Superior temporal gyrus (tissue), 1 donor: Measurements from ENCODE around the gene ZNF296.

Experiments
- DNase-seq: peaks from one replicate; pipeline ENCODE4 v3.0.0-alpha.2; 2016; ENCODE audit errors: extremely low spot score

Gene ZNF296

GRCh38 chr19:45082170-45082569 lies 5.9 kb upstream of the ZNF296 start:
- no peak for DNase-seq

DNA sequence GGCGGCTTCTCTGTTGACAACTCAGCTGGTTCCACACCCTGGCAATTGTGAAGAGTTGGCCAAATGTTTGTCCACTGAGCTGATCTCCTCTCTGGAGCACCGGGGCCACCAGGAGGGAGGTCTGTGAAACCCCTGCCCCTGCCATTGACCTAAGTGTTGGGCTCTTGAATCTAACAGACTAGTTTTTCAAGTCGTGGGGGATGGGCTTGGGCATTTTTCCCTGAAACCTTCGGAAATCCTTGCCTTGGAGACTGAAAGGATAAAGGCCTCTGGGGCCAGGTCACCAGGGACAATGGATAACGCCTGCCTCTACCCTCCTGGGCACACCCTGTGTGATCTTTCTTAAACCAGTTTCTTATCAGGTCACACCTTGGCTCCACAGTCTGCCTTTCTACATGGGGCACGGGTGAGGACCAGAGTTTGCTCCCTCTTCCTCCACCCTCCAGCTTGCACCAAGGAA lies 3.7 kb upstream of the ZNF296 start:
- no peak for DNase-seq

- DNase-seq = peak; percentile 62
Measured at GRCh38 chr19:45079063-45079910, 3.0 kb upstream of the ZNF296 start, which contains the start of gene GEMIN7. GEMIN7 (plus strand) TSS chr19:45079260; CDS start chr19:45090115, 10,855 bp downstream.

DNA sequence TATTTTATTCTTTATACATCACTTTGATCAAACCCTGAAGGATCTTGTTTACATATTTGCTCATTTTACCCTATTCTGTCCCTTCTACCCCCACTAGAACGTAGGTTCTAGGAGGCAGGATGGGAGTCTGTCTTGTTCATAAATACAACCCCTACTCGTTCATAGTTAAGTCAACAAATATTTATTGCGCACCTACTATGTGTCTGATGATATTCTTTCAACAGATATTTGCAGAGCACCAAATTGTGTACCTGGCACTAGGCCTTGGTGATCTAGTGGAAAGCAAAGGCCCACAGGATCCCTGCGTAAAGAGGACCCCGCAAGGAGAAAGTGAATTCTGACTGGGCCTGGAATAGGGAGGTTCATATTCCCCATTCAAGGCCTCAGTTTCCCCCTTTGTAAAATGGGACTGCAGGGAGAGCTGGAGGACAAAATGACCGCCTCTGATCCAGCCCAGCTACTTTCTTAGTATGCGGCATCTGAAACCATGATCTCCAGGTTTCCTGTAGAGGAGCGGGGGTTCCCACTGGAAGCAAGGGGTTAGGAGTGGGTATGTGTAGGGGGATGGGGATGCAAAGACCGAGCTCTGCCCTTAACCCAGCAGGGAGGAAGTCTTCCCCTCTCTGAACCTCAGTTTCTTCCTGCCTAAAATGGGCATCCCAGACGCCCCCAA lies 2.2 kb upstream of the ZNF296 start:
- DNase-seq = no peak

DNA sequence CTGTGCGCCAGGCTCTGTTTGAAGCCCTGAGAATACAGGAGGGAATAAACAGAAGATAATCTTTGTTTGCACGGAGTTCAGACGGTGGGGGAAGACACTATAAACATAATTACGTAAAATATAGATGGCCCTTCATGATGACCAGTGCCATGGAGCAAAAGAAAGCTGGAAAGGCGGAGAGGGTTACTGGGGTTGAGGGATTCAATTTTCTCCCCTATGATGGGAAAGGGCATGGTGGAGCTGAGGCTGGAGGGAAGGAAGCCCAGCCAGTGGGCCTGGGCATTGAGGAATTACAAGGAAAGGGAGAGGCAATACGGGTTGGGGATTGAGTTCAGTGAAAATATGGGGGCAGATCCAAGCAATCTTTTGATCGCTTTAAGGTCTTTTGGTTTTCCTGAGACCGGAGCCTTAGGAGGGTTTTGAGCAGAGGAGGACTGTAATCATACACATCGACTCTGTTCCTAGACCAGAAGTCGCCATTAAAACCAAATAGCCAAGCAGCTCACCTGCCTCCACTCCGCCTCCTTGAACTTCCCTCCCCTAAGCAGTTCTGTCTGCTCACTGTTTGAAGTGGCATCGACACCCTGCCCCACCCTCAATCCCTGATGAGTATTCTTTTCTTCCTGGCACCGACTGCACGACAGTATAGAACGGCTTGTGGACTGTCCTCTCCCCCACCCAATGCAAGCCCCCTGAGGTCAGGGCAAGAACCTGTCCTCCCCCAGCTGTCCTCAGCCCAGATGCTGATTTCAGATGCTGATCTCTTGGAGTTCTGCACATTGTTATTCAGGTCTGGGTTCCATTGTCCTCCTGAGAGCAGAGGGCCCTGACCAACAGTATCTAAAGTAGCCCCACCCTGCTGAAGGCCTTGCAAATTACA lies 813 bp upstream of the ZNF296 start:
- DNase-seq = no peak

DNA sequence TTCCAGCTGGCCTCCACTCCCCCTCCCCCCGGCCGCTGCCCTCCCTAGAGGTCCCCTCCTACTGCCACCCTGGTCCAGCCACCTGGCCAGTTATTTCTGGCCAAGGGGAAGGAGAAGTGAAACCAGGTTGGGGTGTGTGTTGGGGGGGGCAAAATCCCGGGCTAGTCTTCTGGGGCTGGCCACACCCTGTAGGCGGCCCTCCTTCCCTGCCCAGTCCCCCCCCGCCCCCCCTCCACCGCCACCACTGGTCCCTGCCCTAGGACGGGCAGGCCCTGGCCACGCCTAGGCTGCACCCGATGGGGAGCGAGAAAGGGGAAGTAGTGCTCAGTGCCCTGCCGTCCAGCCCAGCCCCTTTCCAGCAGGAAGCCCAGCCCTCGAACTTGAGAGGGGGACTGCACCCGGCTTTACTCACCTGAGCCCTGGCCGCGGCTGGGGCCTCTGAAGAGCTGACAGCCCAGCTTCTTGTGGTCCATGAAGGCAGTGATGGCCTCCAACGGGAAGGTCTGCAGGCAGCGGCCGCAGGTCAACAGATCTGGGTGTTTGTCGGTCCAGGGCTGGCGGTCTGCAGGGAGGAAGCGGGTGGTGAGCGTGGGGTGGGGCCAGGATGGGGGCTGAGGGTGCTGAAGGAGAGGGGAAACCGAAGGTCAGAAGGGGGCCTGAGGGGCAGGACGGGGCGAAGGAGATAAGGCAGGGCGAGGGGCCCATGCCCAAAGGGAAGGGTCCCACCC lies 813 bp downstream of the ZNF296 start:
- no peak for DNase-seq

DNA sequence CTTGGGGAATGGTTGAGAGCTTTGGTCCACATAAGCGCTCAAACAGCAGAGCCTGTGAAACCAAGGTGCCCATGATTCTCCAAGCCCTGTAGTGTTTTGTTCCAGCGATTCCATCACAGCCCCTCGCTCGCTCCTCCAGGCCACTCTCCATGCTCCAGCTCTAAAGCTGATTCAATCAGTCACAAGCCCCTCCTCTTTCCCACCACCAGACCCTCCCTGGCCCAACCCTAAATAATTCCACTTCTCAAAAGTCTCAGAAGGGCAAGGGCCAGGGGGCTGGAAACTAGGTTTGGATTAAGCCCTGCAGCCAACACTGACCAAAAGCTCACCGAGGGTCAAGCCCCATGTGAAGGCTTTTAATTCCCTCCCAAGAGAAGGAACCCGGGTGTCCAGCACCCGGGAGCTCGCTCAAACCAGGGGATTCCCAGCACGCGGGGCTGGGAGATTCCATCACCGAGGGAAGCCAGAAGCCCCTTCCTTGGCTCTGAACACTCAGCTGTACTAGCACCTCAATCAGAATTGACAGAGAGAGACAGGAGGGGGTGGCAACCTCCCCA lies 1.5 kb downstream of the ZNF296 start:
- DNase-seq = no peak

DNA sequence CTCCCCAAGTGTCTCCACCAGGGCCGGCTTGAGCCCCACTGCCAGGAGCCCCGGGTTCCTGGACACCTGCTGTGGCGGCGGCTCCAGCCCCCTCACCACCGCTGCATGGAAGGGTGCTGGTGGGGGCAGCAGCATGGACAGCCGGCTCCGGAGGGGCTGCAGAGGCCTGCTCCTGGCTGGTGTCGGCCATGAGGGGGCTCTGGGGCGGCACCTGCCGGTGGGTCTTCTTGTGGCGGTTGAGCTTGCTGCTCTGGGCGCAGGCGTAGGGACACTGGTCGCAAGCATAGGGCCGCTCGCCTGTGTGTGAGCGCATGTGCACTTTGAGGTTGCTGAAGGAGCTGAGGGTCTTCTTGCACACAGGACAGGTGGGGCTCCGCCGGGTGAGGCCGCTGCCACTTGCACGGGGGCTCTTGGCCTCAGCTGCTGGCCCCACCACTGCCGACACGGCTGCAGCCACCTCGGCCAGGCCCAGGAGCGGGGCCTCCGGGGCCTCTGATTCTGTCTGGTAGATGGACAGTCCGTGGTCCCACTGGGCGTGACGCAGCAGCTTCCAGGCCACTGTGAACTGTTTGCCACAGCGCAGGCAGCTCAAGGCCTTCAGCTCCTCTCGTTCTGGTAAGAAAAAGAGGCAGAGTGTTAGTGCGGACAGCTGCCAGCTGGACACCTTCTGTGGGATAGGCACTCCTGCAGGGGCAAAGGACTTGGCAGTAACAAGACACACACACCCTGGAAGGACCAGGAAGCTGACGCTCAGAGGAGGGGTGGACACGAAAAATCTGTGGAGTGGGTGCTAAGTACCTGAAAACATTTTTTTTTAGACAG lies 4.1 kb downstream of the ZNF296 start:
- no peak for DNase-seq

GRCh38 chr19:45071545-45071938 lies 4.7 kb downstream of the ZNF296 start:
- no peak for DNase-seq

DNA sequence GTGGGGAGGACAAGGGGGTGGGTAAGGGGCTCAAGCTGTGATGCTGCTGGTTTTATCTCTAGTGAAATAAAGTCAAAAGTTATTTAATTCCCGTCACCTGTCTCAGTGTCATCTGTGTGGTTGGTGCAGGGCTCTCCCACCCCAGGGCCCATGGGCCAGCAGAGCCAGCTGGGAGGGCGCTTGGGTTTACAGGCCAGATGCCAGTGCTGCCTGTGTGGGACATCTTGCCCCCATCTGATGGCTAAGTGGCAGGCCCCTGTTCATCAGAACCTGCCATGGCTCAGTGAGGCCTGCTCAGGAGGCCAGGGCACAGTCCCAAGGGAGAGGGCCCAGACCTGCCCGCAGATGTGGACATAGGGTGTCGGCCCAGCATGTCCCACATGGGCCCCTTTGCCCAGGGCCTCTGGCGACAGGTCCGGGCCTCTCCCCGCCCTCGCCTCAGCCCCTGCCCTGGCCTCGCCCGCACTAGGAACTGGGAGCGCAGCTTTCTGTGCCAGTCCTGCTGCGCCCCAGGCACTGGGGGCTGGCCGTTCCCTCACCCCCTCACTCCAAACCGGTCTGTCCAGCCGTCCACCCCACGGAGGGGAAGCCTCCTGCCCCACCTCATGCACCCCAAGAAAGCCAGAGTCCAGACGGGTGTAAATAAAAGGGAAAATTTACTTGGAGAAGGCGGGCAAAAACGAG lies 5.3 kb downstream of the ZNF296 start:
- no peak for DNase-seq

GRCh38 chr19:45070214-45070613 lies 6.1 kb downstream of the ZNF296 start:
- DNase-seq = no peak

- no peak for DNase-seq
Measured at GRCh38 chr19:45069056-45069455, 7.2 kb downstream of the ZNF296 start.

DNA sequence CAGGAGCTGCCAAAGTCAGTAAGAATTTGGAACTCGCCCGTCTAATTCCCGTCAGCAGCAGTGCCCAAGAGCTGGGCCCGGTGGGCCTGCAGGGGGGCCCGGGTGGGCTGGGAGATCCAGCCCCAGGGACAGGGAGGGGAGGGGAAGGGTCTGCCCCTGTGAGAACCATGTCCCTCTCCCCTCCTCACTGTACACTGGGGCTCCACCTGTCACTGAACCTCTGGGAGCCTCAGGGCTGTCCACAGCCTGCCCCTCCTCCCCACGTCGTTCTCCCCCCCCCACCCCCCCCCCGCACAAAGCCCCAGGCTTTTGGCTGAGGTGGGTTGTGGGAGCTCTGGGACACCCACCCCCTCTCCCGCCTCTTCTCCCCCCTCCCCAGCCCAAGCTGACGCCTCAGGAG lies 8.2 kb downstream of the ZNF296 start:
- no peak for DNase-seq

DNA sequence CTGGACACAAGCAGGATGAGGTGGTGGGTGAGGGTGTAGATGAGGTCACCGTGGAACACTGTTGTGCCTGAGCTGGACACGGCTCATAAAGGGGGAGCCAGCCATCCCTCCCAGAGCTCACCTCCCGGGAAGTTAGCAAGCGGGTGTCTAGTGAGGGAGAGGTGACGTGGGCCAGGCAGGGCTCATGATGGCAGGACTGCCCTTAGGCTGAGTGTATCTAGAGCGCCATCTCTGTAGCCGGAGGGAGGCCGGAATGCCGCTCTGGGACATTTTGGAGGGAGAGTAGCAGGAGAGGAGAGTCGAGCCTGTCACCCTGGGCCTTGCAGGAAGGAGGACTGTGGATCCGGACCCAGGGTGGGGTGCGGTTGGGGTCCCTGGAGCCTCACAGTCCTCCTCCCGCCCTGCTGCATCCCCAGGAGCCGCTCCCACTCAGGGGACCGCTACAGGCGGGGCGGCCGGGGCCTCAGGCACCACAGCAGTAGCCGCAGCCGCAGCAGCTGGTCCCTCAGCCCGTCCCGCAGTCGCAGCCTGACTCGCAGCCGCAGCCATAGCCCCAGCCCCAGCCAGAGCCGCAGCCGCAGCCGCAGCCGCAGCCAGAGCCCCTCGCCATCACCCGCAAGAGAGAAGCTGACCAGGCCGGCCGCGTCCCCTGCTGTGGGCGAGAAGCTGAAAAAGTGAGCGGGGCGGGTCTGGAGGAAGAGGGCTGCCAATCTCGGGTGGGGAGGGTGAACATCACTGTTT lies 9.2 kb downstream of the ZNF296 start:
- no peak for DNase-seq

DNA sequence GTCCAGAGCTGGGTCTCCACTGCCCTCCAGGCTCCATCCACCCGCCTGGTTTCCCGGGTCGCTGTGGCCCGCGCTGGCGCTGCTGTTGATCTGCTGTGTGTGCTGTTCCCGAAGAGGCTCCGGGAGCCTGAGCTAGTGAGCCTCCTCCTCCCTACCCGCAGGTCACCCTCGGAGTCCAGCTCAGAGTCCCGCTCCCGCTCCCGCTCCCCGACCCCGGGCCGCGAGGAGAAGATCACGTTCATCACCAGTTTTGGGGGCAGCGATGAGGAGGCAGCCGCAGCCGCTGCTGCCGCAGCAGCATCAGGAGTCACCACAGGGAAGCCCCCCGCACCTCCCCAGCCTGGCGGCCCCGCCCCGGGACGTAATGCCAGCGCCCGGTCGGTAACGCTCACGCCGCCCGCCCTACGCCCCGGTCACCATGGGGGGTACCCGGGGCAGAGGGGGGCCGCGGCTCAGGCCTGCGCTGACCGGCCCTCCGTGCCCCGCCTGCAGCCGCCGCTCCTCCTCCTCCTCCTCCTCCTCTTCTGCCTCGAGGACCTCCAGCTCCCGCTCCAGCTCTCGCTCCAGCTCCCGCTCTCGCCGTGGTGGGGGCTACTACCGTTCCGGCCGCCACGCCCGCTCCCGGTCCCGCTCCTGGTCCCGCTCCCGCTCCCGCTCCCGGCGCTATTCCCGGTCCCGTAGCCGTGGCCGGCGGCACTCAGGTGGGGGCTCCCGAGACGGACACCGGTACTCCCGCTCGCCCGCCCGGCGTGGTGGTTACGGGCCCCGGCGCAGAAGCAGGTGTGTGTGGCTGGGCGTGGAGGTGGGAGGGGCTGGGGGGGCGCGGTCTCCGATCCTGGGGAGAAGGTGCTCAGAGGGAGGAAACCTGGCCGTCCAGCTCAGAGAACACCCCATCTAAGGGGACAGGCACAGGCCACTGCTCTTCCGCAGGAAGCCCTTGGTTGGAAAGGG lies 12.2 kb downstream of the ZNF296 start:
- DNase-seq = no peak

- DNase-seq = no peak
Measured at GRCh38 chr19:45061965-45062364, 14.3 kb downstream of the ZNF296 start.

DNA sequence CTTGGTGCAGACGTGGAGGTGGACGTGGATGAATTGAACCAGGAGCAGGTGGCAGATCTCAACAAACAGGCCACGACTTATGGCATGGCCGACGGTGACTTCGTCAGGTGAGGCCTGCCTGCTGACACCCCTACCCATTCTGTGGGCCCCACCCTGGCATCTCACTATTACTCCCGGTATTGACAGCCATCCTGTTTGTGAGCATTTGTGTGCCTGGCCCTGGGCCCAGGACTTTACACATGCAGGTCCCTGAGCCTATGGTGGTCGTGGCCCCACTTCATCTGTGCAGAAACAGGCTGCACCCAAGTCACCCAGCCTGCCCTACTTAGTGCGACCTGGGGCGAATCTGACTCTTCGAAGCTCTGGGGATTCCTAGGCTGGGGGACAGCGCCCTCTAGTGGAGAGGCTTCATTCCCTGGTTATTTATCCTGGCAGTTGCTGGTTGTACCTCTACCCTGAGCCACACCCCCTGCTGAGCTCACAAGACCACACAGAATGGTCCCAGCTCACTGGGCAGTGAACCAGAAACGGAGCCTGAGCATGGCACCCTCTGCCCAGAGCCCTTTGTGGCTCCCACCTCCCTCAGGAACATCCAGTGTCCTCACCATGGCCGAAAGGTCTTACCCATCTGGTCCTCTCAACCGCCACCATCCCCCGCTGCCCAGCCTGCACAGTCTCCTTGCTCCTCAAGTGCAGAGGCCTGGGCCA lies 16.9 kb downstream of the ZNF296 start:
- DNase-seq = peak; percentile 94
